ENCODE measurements around the gene GATA5. TPM values are rescaled to one million over a fixed set of nuclear protein-coding genes. Genes with fewer than 3 reads are reported as not detected.

GATA5 gene
- total RNA-seq, 1 experiment from 2014 or later = 1.6 TPM

DNA sequence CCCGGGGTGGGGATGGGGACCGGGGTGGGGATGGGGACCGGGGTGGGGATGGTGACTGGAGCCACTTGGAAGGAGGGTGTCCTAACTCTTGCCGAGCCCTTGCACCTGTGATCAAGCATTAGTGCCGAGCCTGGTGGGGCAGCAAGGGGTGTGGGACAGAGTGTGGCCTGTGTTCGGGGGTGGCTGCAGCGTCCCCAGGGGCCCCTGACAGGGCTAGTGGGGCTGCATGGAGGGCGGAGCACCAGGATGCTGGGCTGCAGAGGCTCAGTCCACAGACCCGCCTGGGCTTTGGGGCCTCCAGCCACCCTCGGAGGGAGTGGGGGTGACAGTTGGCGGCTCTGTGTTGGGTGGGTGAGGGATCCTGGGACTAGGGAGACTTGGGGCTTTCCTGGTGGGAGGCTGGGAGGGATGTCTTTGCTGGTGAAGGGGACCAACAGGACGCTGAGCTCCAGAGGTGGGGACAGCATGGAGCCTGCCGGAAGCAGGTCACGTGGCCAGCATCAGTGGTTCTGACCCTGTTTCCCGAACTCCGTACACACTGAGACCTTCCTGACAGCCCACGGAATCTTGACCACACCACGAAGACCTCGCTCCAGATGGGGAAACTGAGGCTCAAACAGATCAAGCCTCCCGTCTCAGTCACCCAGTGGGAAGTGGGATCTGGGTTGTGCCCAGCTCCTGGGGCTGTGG is 53.0 kb downstream of the GATA5 start:
- H3K4me3 ChIP-seq = no peak overlapping the region
- H3K36me3 ChIP-seq = no peaks in the 10 kb centered on the region
- H3K9me3 ChIP-seq = no peaks in the 10 kb centered on the region
- H3K27me3 ChIP-seq = no peaks in the 10 kb centered on the region
- DNase-seq = no peak

DNA sequence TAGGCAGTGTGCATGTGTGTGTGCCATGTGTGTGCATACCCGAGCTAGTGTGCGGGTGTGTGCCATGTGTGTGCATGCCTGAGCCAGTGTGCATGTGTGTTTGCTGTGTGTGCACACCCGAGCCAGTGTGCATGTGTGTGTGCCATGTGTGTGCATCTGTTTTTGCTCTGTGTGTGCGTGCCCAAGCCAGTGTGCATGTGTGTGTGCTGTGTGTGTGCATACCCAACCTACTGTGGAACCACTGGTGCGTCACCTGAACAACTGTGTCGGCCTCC is 54.1 kb downstream of the GATA5 start:
- no peak overlapping the region for H3K4me3 ChIP-seq
- H3K27me3 ChIP-seq = no peaks in the 10 kb centered on the region
- no peaks in the 10 kb centered on the region for H3K9me3 ChIP-seq
- H3K36me3 ChIP-seq = no peaks in the 10 kb centered on the region
- DNase-seq = no peak

DNA sequence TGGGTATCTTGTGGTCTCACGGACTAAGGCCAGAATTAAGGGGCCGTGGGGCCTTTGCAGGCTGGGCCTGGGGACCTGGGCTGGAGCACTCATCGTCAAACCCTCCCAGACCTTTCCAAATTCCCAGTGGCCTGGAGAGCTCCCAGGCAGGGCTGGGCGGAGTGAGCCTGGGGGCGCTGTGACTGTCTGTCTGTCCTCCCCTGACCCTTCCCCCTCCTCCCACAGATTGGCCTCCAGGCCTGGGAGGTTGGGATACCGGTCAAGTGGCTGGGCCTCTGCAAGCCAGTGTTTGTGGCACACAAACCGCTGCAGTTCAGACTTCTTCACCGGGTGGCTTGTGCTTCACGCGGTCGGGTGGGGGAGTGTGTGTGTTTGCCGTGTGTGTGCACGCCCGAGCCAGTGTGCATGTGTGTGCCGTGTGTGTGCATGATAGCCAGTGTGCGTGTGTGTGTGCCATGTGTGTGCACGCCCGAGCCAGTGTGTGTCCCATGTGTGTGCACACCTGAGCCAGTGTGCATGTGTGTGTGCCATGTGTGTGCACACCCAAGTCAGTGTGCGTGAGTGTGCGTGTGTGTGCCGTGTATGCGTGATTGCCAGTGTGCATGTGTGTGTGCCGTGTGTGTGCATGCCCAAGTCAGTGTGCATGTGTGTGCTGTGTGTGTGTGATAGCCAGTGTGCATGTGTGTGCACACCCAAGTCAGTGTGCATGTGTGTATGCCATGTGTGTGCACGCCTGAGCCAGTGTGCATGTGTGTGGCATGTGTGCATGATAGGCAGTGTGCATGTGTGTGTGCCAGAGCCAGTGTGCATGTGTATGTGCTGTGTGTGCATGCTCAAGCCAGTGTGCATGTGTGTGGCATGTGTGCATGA is 54.7 kb downstream of the GATA5 start:
- no peaks in the 10 kb centered on the region for H3K9me3 ChIP-seq
- no peaks in the 10 kb centered on the region for H3K36me3 ChIP-seq
- no peak for DNase-seq
- H3K27me3 ChIP-seq = no peaks in the 10 kb centered on the region
- no peak overlapping the region for H3K4me3 ChIP-seq

DNA sequence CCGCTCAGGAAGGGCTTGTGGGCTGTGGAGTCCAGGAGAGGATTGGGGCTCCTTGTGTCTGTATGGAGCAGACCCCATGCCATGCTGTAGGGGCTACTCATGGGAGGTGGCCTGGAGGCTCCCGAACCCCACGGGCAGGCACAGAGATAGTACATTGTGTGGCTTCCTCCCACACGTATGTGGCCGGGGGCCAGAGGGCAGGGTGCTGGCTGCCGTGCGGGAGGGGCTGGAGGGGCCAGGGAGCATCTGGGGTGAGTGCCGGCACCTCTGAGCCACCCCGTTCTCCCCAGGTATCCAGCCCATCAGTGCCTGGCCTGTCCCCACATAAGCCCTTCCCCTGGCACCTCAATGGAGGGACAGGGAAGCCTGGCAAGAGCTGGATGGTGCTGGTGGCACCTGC is 56.0 kb downstream of the GATA5 start:
- DNase-seq = no peak
- Histone ChIP-seq H3K36me3 (no peaks in the 10 kb centered on the region), H3K9me3 (no peaks in the 10 kb centered on the region), H3K4me3 (no peak overlapping the region), H3K27me3 (no peaks in the 10 kb centered on the region)

DNA sequence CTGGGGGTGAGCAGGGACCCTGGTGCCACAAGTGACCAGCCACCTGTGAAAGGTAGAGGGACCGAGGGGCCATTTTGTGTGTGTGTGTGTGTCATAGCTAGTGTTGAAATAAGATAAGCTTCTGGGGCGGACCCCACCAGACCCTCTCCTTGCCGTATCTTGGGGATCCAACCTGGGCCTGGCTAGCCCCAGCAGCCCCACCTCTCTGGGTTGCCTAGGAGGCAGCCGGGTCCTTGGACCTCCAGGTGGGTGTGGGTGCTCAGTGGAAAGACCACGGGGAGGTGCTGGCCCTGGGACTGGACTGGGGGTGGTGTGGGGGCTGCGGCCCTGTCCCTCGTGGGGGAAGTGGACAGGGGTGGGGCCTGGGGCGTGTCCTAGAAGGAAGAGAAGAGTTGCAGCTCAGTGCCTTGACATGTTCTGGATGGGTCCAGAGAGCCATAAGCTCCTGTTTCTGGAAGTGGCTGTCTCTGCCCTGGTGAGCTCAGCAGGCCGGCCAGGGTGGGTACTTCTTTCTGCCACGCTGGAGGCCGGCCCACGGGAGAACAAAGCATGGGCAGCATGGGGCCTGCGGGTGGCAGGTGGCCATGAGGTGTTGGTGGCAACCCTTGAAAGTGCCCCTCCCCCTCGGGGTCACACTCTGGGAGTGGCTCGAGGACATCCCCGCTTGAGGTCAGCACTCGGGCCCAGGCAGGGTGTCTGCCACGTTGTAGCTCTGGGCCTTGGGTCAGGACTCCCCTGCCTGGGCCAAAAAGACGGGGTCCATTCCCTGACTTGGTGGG is 56.9 kb downstream of the GATA5 start:
- Histone ChIP-seq H3K9me3 (no peaks in the 10 kb centered on the region), H3K4me3 (no peak overlapping the region), H3K36me3 (no peaks in the 10 kb centered on the region), H3K27me3 (no peaks in the 10 kb centered on the region)
- no peak for DNase-seq

DNA sequence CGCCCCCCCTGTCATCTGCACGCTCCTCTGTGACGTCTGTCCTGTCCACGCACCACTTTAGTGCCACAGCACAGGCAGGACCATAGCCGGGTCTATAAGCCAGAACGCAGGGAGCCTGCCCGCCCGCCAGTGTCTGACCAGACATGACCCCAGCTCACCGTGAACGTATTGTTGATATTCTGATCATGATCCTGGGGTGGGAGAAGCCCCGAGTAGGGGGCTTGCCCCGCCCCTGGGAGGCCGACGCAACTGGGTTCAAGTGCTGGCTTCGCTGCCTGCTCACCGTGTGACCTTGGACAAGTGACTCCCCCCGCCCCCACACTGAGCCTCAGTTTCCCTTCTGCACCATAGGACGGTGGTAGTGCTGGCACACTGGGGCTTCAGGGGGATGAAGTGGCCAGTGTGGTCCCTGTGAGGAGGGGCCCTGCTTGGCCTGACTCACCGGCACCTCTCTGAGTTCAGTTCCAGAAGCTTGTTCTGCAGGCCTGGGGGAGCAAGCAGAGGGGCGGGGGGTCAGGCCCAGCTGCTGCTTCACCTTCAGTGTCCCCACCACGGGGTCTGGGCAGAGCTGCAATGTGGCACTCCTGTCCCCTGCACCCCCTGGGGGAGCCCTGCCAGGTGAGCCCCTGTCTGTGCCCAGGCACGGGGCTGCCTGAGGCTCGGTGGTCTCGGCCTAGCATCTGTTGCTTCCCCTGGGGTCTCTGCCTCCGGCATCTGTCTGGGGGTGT is 57.6 kb downstream of the GATA5 start:
- H3K27me3 ChIP-seq = no peaks in the 10 kb centered on the region
- DNase-seq = no peak
- no peaks in the 10 kb centered on the region for H3K9me3 ChIP-seq
- H3K4me3 ChIP-seq = no peak overlapping the region
- H3K36me3 ChIP-seq = no peaks in the 10 kb centered on the region

DNA sequence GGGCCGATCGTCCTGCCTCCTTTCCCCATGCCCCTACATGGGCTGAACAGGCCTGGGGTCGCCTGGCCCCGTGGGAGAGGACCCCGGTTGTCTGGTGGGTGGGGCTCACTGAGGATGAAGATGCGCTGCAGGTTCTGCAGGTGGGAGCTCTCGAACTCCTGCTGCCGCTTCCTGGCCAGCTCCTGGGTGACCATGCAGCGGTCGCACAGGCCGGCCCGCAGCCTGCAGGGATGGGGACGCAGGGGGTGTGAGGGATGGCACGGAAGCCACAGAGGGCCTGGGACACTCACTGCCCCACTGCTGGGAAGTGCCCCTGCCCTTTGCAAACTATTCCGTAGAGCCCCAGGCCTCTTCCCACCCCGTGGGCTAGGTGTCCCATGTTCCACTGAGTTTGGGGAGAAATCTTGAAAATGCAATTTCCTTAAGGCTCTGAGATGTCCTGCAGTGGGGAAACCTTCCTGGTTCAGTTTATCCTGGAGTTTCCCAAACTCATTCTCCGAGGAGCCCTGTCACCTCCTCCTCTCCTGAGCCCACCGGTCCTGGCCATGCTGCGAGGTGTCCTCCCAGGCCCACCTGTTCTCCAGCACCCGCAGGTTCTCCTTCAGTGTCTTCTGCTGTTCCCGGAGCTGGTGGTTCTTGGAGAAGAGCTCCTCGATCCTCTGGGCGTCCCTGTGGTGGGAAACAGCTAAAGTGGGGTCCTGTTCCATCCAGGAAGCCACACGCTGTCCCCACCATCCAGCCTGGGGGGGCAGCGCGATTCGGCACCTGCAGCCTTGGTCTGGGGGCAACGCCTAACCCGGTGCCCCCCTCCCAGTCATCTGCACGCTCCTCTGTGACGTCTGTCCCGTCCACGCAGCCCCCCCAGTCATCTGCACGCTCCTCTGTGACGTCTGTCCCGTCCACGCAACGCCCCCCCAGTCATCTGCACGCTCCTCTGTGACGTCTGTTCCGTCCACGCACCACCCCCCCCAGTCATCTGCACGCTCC is 58.9 kb downstream of the GATA5 start:
- DNase-seq = no peak
- H3K9me3 ChIP-seq = no peaks in the 10 kb centered on the region
- H3K4me3 ChIP-seq = no peak overlapping the region
- no peaks in the 10 kb centered on the region for H3K36me3 ChIP-seq
- no peaks in the 10 kb centered on the region for H3K27me3 ChIP-seq

DNA sequence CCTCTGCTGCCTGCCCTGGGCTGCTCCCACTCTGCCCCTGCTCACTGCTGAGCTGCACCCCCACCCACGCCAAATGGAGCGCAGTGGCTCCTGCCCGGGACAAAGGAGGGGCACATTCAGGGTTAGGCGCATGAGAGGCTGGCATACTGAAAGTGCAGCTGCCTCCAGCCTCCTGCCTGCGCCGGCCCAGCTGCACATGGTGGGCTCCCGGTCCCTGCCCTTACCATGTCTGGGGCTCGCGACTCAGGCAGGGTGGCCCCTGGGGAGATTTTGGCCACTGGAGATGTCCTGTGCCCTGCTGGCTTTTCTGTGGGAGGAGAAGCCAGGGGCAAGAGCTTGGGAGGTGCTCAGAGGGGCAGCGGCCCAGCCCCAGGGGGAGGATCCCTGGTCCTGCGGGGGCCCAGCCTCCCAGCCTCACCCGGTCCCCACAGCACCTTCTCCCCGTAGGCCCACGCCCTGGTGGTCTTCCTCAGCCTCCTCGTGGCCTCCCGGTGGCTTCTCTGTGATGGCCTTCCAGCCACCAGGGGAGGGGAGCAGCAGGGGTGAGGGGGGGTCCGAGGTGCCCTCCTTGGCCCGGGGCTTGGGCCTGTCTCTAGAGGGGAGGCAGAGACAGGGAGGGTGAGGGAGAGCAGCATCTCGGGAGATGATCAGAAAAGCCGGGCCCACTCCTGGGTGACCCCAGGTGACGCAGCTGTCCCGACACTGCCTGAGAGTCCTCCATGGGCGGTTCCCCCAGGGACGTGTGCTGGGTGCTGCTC is 60.3 kb downstream of the GATA5 start:
- DNase-seq = no peak
- no peaks in the 10 kb centered on the region for H3K27me3 ChIP-seq
- no peaks in the 10 kb centered on the region for H3K9me3 ChIP-seq
- H3K36me3 ChIP-seq = no peaks in the 10 kb centered on the region
- no peak overlapping the region for H3K4me3 ChIP-seq

DNA sequence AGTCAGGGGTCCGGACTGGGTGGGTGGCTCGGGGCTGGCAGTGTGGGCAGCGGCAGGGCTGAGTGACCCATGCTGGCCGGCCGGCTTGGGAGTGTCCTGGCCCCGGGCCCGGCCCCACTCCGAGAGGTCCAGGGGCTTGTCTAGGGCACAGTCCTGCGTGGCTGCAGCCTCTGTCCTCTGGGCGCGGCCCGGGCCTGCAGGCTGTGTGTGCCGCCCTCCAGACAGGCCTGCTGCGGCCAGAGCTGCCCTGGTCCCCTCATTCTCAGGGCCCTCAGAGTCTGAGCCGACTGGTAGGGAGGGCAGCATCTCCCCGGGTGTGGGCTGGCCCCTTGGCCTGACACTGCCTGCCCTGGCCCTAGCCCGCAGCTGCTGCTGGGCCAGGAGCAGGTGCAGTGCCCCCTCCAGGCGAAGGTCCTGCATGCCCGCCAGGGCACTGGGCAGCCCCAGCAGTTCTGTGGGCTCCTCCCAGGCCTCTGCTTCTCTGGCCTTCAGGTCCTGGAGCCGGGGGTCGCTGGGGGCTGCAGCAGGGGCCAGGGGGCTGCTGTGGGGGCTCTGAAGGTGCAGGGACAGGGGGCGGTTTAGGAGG is 61.8 kb downstream of the GATA5 start:
- H3K27me3 ChIP-seq = no peaks in the 10 kb centered on the region
- H3K9me3 ChIP-seq = no peaks in the 10 kb centered on the region

More for the DNA sequence above, 61.8 kb downstream of the GATA5 start:
- Histone ChIP-seq H3K4me3 (no peak overlapping the region), H3K36me3 (no peaks in the 10 kb centered on the region)
- no peak for DNase-seq

Other genes starting within 250 kb of the GATA5 start
- 18.4 TPM in 2 replicates for gene OSBPL2, start 237.5 kb downstream of the GATA5 start, total RNA-seq (2014; rRNA removed; shearing (Covaris generic); ENCODE audit: low replicate concordance)
- 264 and 328 TPM in 2 replicates for gene ADRM1, start 173.0 kb downstream of the GATA5 start, total RNA-seq (2014; rRNA removed; shearing (Covaris generic); ENCODE audit: low replicate concordance)
- gene LAMA5, start 108.7 kb downstream of the GATA5 start, total RNA-seq (2014; rRNA removed; shearing (Covaris generic); ENCODE audit: low replicate concordance) = 12.8 and 22.2 TPM in 2 replicates
- 2,164 and 3,269 TPM in 2 replicates for gene RPS21, start 88.9 kb downstream of the GATA5 start, total RNA-seq (2014; rRNA removed; shearing (Covaris generic); ENCODE audit: low replicate concordance)
- gene CABLES2, start 68.7 kb downstream of the GATA5 start, total RNA-seq (2014; rRNA removed; shearing (Covaris generic); ENCODE audit: low replicate concordance) = 1.3 and 6.0 TPM in 2 replicates
- gene RBBP8NL, start 48.5 kb downstream of the GATA5 start, total RNA-seq (2014; rRNA removed; shearing (Covaris generic); ENCODE audit: low replicate concordance) = not detected in 2 replicates
- 10.7 and 23.0 TPM in 2 replicates for gene SLCO4A1, start 166.5 kb upstream of the GATA5 start, total RNA-seq (2014; rRNA removed; shearing (Covaris generic); ENCODE audit: low replicate concordance)
- 0.40 TPM in 1 of 2 replicates, not detected in the other for gene NTSR1, start 232.8 kb upstream of the GATA5 start, total RNA-seq (2014; rRNA removed; shearing (Covaris generic); ENCODE audit: low replicate concordance)